ENCODE measurements around the gene HOXA11. TPM values are rescaled to one million over a fixed set of nuclear protein-coding genes. Genes with fewer than 3 reads are reported as not detected.

HOXA11 gene
- total and polyA plus RNA-seq, 2 of the 4 experiments (the other 2 are of a cell fraction), result 0.05 TPM; not detected in 1

- TF ChIP-seq MAZ (IDR thresholded peaks at IDR 0.05; ENCODE audit: borderline replicate concordance, low read depth, low read length), result no peak
Measured at GRCh38 chr7:27199849-27200760, 15.1 kb upstream of the HOXA11 start, which contains the start of gene HOXA13 (continued).

GRCh38 chr7:27198871-27199801, 14.1 kb upstream of the HOXA11 start:
- Histone ChIP-seq H3K18ac (ENCODE audit: low read depth, low read length) (no peak overlapping the region), H3K4me2 (ENCODE audit: low read depth, low read length) (no peak overlapping the region), H3K23ac (ENCODE audit: low read depth, low read length) (no peak overlapping the region), H2AK5ac (ENCODE audit: low read depth, low read length) (no peak overlapping the region), H2BK120ac (ENCODE audit: low read depth, low read length) (no peak overlapping the region), H3K14ac (replicated peaks; ENCODE audit: low read depth, low read length) (no peak overlapping the region), H2BK20ac (ENCODE audit: low read depth, low read length) (no peak overlapping the region), H4K20me1 (ENCODE audit: insufficient read depth, low read length) (peaks cover 12% of the 10 kb centered on the region), H2BK5ac (ENCODE audit: low read depth, low read length, poor library complexity, severe bottlenecking) (no peak overlapping the region), H3K27me3 (ENCODE audit: control insufficient read depth, insufficient read depth, low read length) (peaks cover 86% of the 10 kb centered on the region), H2AK9ac (replicated peaks; ENCODE audit: low read depth, low read length, poor library complexity) (no peak overlapping the region), H3K27ac (ENCODE audit: insufficient read depth, low read length) (no peak overlapping the region), H3K4me1 (ENCODE audit: control insufficient read depth, insufficient read depth, low read length) (no peaks in the 10 kb centered on the region), H4K5ac (ENCODE audit: low read depth, low read length) (no peak overlapping the region), H4K91ac (ENCODE audit: insufficient read depth, low read depth, low read length) (no peak overlapping the region), H3K36me3 (ENCODE audit: control insufficient read depth, insufficient read depth, low read length) (no peaks in the 10 kb centered on the region), H3K9me1 (ENCODE audit: insufficient read depth, low read length) (0 out of 2 replicates have a peak, but pooled peaks cover 5% of the 10 kb centered on the region), H3K4ac (ENCODE audit: low read depth, low read length) (no peak overlapping the region), H3K56ac (ENCODE audit: extremely low read depth, insufficient read depth, low read length) (no peak overlapping the region), H2BK15ac (ENCODE audit: low read depth, low read length) (no peak overlapping the region), H3K9ac (ENCODE audit: low read depth, low read length) (no peak overlapping the region), H2AFZ (replicated peaks; ENCODE audit: low read length, poor library complexity) (peak overlapping the region; percentile 13), H3K79me1 (ENCODE audit: low read depth in 1 of 2, low read length in 2 of 2) (no peaks in the 10 kb centered on the region), H4K8ac (ENCODE audit: low read depth in 2 of 2, low read length in 2 of 2) (no peak overlapping the region), H3K4me3 (ENCODE audit: insufficient read depth, low read depth, low read length) (no peak overlapping the region), H3K9me3 (ENCODE audit: control insufficient read depth, insufficient read depth, low read length) (peaks cover 5% of the 10 kb centered on the region; the same call in 1 of the 2 replicates)
- ATAC-seq (ENCODE audit: low read depth) (peak; percentile 25; the same call in 1 of the 2 replicates), DNase-seq (no peak)
- intact Hi-C loops (cut with micrococcal nuclease), result loop anchor here (5.0 to 10.0 kb wide), 7 partner anchors 463 to 1906 kb away; partner anchors contain the start of genes HIBADH and TAX1BP1
- TF ChIP-seq FOS (IDR thresholded peaks at IDR 0.05; ENCODE audit: low read depth, low read length), result no peak
- TF ChIP-seq NFE2L2 (IDR thresholded peaks at IDR 0.05; ENCODE audit: low read depth, low read length), result no peak
- TF ChIP-seq ELK1 (IDR thresholded peaks at IDR 0.05; ENCODE audit: borderline replicate concordance, low read depth, low read length), result no peak
- no peak for TF ChIP-seq RFX5 (IDR thresholded peaks at IDR 0.05; ENCODE audit: low read depth, low read length)
- TF ChIP-seq RCOR1 (IDR thresholded peaks at IDR 0.05; ENCODE audit: insufficient replicate concordance, low read length), result no peak
- no peak for TF ChIP-seq CEBPB (IDR thresholded peaks at IDR 0.05; ENCODE audit: low read depth, low read length)
- TF ChIP-seq MAZ (IDR thresholded peaks at IDR 0.05; ENCODE audit: borderline replicate concordance, low read depth, low read length), result no peak
- no peak for TF ChIP-seq BHLHE40 (IDR thresholded peaks at IDR 0.05; ENCODE audit: low read depth, low read length)
- BruUV-seq (replicated peaks), result no TSS peak
- ChIA-PET POLR2A (ENCODE audit: unreplicated experiment) (no interaction called here), CTCF (interaction anchor here (1.0 kb wide), 1 partner anchor 403 kb away, joined by 3 read pairs; no protein-coding TSS in a partner anchor)
- dilution Hi-C loops (cut with HindIII; ENCODE audit: low sequenced_read_pairs, unreplicated experiment), result no loop called here
- in situ Hi-C loops (cut with MboI; ENCODE audit: low sequenced_read_pairs), result loop anchor here (5.0 to 10.0 kb wide), 2 partner anchors 723 to 876 kb away; no protein-coding TSS in a partner anchor
- 4% methylated on average over 38 of the region's 93 CpGs; no CpG with 5 or more reads in 1 of the 2 experiments for WGBS, 2 experiments (ENCODE audit: extremely low coverage in 2 of 2, insufficient read length in 1 of 2)

All from IMR-90 (cell line).